Cerebellar nuclear complex (tissue), 1 donor: ENCODE measurements around the gene PSME1.
"Not testable (repeated sequence)": the region's sequence is repeated elsewhere in the genome, so short reads cannot be mapped to it uniquely, and the experiment has no call there.

ENCODE experiments used
- DNase-seq, 2 experiments: peaks; one replicate each; lab custom pipeline; 2025; lab: John Stamatoyannopoulos, UW

PSME1 gene

GRCh38 chr14:24105609-24106239, 30.3 kb upstream of the PSME1 start:
- DNase-seq: not testable (repeated sequence)

GRCh38 chr14:24106672-24107271, 29.2 kb upstream of the PSME1 start:
- no peak for DNase-seq

- DNase-seq: no peak
These were observed 27.6 kb upstream of the PSME1 start for GRCh38 chr14:24108336-24108874.

- no peak for DNase-seq
These were observed 25.9 kb upstream of the PSME1 start for GRCh38 chr14:24110060-24110459.

- no peak for DNase-seq
These were observed 25.5 kb upstream of the PSME1 start for GRCh38 chr14:24110523-24110922.

GRCh38 chr14:24113379-24113800, 22.6 kb upstream of the PSME1 start:
- no peak for DNase-seq

- peak in 1 of 2 experiments; percentile 80 for DNase-seq
These were observed 22.0 kb upstream of the PSME1 start for GRCh38 chr14:24113801-24114531.

- peak; percentile 95 to 98 for DNase-seq
These were observed 21.2 kb upstream of the PSME1 start, which contains the start of the genes DCAF11 and NRL for GRCh38 chr14:24114532-24115421. Gene DCAF11, plus strand, starts transcription at chr14:24114777. Its CDS starts 818 bp downstream, at chr14:24115595. Gene NRL, minus strand, starts transcription at chr14:24114949. Its CDS starts 32,101 bp downstream, at chr14:24082848.

- DNase-seq: no peak
These were observed 20.4 kb upstream of the PSME1 start for GRCh38 chr14:24115422-24116127.

- DNase-seq: no peak
These were observed 19.7 kb upstream of the PSME1 start for GRCh38 chr14:24116128-24116814.

- DNase-seq: no peak
These were observed 18.8 kb upstream of the PSME1 start for GRCh38 chr14:24117179-24117578.

GRCh38 chr14:24119691-24120090, 16.3 kb upstream of the PSME1 start:
- no peak for DNase-seq

GRCh38 chr14:24121210-24121609, 14.8 kb upstream of the PSME1 start:
- no peak for DNase-seq

GRCh38 chr14:24122416-24122815, 13.6 kb upstream of the PSME1 start:
- no peak for DNase-seq

GRCh38 chr14:24122898-24123297, 13.1 kb upstream of the PSME1 start:
- no peak for DNase-seq

- DNase-seq: no peak
These were observed 12.3 kb upstream of the PSME1 start for GRCh38 chr14:24123424-24124417.

- DNase-seq: no peak
These were observed 9.1 kb upstream of the PSME1 start for GRCh38 chr14:24126939-24127338.

GRCh38 chr14:24127673-24128072, 8.3 kb upstream of the PSME1 start:
- no peak for DNase-seq

GRCh38 chr14:24129410-24129998, 6.5 kb upstream of the PSME1 start:
- DNase-seq: no peak
